ENCODE data around the gene THTPA. TPM values are rescaled to one million over a fixed set of nuclear protein-coding genes. Genes with fewer than 3 reads are reported as not detected.

The THTPA gene
- total and polyA plus RNA-seq, 2 of the 13 experiments (the other 11 are each of a cell fraction or from before 2014, with no cell fraction given): 7.4 to 8.7 TPM

- 0 out of 2 replicates have a peak, but pooled peaks have one; percentile 47 for TF ChIP-seq ZNF646 (CRISPR knock-in tag; IDR thresholded peaks at IDR 0.05)
- no peak for TF ChIP-seq ZBTB44 (CRISPR knock-in tag; IDR thresholded peaks at IDR 0.05)
- TF ChIP-seq HOXA3 (CRISPR knock-in tag; IDR thresholded peaks at IDR 0.05): 0 out of 2 replicates have a peak, but pooled peaks have one; percentile 19
- TF ChIP-seq HBP1 (CRISPR knock-in tag; IDR thresholded peaks at IDR 0.05; ENCODE audit: low read depth): 0 out of 2 replicates have a peak, but pooled peaks have one; percentile 16
- TF ChIP-seq MED1 (CRISPR knock-in tag; IDR thresholded peaks at IDR 0.05): peak; percentile 11; the same call in 1 of the 2 replicates
- TF ChIP-seq SSRP1 (CRISPR knock-in tag; IDR thresholded peaks at IDR 0.05): no peak
- 0 out of 2 replicates have a peak, but pooled peaks have one; percentile 5 for TF ChIP-seq TFDP1 (CRISPR knock-in tag; IDR thresholded peaks at IDR 0.05; ENCODE audit: borderline replicate concordance)
- TF ChIP-seq HNF4A (CRISPR knock-in tag; IDR thresholded peaks at IDR 0.05): peak; percentile 29; the same call in 1 of the 2 replicates
- 0 out of 2 replicates have a peak, but pooled peaks have one; percentile 63 for TF ChIP-seq WIZ (CRISPR knock-in tag; IDR thresholded peaks at IDR 0.05)
- peak; percentile 44; the same call in 1 of the 2 replicates for TF ChIP-seq GATAD2A (CRISPR knock-in tag; IDR thresholded peaks at IDR 0.05)
- no peak for TF ChIP-seq ZBTB49 (CRISPR knock-in tag; IDR thresholded peaks at IDR 0.05; ENCODE audit: borderline replicate concordance)
These were observed 34.1 kb downstream of the THTPA start (continued) for GRCh38 chr14:23590198-23590597.

Data from HepG2 (cell line).